DND-41 (cell line): ENCODE results near the gene FXYD7.

Source experiments
- EZH2 ChIP-seq: IDR thresholded peaks from 3 replicates; pipeline ENCODE4 v1.6.1; 2012; ENCODE audit warnings: borderline replicate concordance, low read depth, mild to moderate bottlenecking, moderate library complexity, low read length, inconsistent platforms; ENCODE audit not compliant: severe bottlenecking
- TF ChIP-seq, protein P1 (sequence below): IDR thresholded peaks from 2 replicates; pipeline ENCODE4 v1.5.1; 2012; ENCODE audit warnings: borderline replicate concordance, low read length, moderate library complexity, mild to moderate bottlenecking; ENCODE audit not compliant: poor library complexity, severe bottlenecking; ENCODE audit errors: extremely low read depth

DNA sequence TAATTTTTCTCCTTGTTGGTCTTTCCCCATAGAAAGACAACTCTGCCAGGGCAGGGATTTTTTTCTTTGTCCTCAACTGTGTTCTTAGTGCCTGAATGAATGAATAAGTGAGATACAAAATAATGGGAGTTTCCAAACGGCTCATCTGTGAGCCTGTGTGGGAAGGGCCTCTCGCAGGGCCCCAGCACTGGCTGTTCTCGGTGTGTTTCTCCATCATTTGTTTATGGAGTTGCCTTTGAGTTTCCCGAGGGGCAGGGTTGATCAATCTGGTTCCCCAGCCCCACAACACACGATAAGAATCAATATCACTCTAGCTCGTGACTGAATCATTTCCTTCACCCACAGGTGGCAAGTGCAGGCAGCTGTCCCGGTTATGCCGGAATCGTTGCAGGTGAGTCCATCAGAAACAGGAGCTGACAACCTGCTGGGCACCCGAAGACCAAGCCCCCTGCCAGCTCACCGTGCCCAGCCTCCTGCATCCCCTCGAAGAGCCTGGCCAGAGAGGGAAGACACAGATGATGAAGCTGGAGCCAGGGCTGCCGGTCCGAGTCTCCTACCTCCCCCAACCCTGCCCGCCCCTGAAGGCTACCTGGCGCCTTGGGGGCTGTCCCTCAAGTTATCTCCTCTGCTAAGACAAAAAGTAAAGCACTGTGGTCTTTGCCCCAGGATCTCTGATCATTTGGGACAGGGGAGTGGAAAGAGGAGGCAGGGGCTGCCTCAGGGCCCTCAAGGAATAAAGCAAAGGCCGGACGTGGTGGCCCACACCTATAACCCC lies 26.4 kb downstream of the FXYD7 start:
- TF ChIP-seq, protein P1, sequence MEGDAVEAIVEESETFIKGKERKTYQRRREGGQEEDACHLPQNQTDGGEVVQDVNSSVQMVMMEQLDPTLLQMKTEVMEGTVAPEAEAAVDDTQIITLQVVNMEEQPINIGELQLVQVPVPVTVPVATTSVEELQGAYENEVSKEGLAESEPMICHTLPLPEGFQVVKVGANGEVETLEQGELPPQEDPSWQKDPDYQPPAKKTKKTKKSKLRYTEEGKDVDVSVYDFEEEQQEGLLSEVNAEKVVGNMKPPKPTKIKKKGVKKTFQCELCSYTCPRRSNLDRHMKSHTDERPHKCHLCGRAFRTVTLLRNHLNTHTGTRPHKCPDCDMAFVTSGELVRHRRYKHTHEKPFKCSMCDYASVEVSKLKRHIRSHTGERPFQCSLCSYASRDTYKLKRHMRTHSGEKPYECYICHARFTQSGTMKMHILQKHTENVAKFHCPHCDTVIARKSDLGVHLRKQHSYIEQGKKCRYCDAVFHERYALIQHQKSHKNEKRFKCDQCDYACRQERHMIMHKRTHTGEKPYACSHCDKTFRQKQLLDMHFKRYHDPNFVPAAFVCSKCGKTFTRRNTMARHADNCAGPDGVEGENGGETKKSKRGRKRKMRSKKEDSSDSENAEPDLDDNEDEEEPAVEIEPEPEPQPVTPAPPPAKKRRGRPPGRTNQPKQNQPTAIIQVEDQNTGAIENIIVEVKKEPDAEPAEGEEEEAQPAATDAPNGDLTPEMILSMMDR, result no peak
- TF ChIP-seq EZH2, result no peak
